ENCODE data around the gene FAT1. TPM values are rescaled to one million over a fixed set of nuclear protein-coding genes. Genes with fewer than 3 reads are reported as not detected.

Gene FAT1
- total RNA-seq, 2 experiments from 2014 or later, result under 0.01 to 0.08 TPM

DNA sequence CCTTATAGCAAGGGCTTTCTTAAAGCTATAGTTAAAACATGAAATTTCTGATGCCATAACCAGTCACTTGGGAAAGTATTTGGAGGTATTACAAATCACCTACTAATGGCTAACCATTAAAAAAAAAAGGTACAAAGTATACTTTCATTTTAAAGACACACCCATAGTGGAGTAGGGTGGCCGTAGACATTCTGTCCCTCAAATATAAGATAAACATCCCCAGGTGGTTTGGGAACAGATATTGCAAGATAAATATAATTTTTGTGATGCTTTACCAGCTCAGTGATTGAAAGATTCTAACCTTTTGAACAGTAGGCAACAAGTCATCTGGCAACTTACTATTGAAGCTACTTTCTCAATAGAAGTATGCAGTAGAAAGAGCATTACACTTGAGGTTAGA, 6.2 kb upstream of the FAT1 start:
- H3K36me3 ChIP-seq (ENCODE audit: insufficient read depth, low read length), result no peaks in the 10 kb centered on the region
- H2AFZ ChIP-seq (ENCODE audit: low read length), result no peak overlapping the region
- no peaks in the 10 kb centered on the region for H4K20me1 ChIP-seq (ENCODE audit: insufficient read depth, low read length)
- H3K9me2 ChIP-seq (ENCODE audit: insufficient read depth, low read length), result no peaks in the 10 kb centered on the region
- H3K4me2 ChIP-seq (ENCODE audit: low read length), result no peak overlapping the region
- H3K4me3 ChIP-seq (ENCODE audit: low read depth, low read length, poor library complexity, severe bottlenecking), result no peak overlapping the region
- H3K9me3 ChIP-seq (ENCODE audit: low read length), result no peaks in the 10 kb centered on the region
- no peak for DNase-seq (ENCODE audit: low spot score)
- no peak for TF ChIP-seq EZH2phosphoT487 (IDR thresholded peaks at IDR 0.05; ENCODE audit: borderline replicate concordance, low read depth, low read length)
- TF ChIP-seq, protein P1, sequence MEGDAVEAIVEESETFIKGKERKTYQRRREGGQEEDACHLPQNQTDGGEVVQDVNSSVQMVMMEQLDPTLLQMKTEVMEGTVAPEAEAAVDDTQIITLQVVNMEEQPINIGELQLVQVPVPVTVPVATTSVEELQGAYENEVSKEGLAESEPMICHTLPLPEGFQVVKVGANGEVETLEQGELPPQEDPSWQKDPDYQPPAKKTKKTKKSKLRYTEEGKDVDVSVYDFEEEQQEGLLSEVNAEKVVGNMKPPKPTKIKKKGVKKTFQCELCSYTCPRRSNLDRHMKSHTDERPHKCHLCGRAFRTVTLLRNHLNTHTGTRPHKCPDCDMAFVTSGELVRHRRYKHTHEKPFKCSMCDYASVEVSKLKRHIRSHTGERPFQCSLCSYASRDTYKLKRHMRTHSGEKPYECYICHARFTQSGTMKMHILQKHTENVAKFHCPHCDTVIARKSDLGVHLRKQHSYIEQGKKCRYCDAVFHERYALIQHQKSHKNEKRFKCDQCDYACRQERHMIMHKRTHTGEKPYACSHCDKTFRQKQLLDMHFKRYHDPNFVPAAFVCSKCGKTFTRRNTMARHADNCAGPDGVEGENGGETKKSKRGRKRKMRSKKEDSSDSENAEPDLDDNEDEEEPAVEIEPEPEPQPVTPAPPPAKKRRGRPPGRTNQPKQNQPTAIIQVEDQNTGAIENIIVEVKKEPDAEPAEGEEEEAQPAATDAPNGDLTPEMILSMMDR (conservative IDR thresholded peaks at IDR 0.05; ENCODE audit: low read length), result no peak
- intact Hi-C loops (cut with micrococcal nuclease; ENCODE audit: unreplicated experiment), result no loop called here
- H3K79me2 ChIP-seq (ENCODE audit: insufficient read depth, low read depth, low read length), result no peaks in the 10 kb centered on the region
- ChIA-PET CTCF (ENCODE audit: unreplicated experiment) (no interaction called here), POLR2A (interaction anchor here (0.6 kb wide), 1 partner anchor 1343 kb away, joined by 4 read pairs; no protein-coding TSS in a partner anchor)
- no peaks in the 10 kb centered on the region for H3K4me1 ChIP-seq (ENCODE audit: insufficient read depth, low read length, poor library complexity, severe bottlenecking)
- BruUV-seq (replicated peaks), result no TSS peak
- H3K27ac ChIP-seq (ENCODE audit: low read depth, low read length, poor library complexity, severe bottlenecking), result no peak overlapping the region

DNA sequence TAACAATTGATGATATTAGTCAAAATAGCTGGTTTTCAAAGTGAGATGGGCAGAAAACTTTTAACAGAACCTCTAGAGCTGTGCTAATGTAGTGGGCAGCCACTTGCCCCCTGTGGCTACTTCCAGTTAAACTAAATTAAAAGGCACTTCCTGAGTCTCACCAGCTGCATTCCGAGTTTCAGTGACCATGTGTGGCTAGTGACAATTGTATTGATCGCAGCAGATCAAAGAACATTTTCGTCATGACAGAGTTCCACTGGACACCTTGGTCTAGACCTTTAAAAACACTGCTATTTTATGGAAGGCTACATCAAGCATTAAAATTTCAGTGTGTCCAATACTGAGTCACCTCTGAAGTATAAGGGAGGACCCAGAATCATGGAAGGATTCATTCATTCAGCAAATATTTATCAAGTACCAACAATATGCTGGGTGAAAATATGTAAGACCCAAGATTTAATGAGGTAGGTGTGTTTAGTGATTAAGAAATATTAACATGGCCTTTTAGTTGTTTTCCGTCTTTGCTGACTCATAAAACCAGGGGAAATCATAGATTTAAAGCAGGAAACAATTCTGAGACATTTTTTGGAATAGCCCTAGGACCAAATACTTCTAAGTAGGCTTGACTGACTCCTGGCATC, 5.1 kb upstream of the FAT1 start:
- Histone ChIP-seq H3K36me3 (ENCODE audit: insufficient read depth, low read length) (no peaks in the 10 kb centered on the region), H3K9me2 (ENCODE audit: insufficient read depth, low read length) (no peaks in the 10 kb centered on the region), H3K4me3 (ENCODE audit: low read depth, low read length, poor library complexity, severe bottlenecking) (no peak overlapping the region), H2AFZ (ENCODE audit: low read length) (no peak overlapping the region), H3K9me3 (ENCODE audit: low read length) (no peaks in the 10 kb centered on the region), H3K4me2 (ENCODE audit: low read length) (no peak overlapping the region), H4K20me1 (ENCODE audit: insufficient read depth, low read length) (no peaks in the 10 kb centered on the region), H3K79me2 (ENCODE audit: insufficient read depth, low read depth, low read length) (no peaks in the 10 kb centered on the region), H3K27ac (ENCODE audit: low read depth, low read length, poor library complexity, severe bottlenecking) (no peak overlapping the region), H3K4me1 (ENCODE audit: insufficient read depth, low read length, poor library complexity, severe bottlenecking) (no peaks in the 10 kb centered on the region)
- CTCF ChIA-PET (ENCODE audit: unreplicated experiment), result no interaction called here
- no peak for DNase-seq (ENCODE audit: low spot score)
- POLR2A ChIA-PET, result interaction anchor here (0.6 kb wide), 1 partner anchor 403 kb away, joined by 3 read pairs; no protein-coding TSS in a partner anchor
- intact Hi-C loops (cut with micrococcal nuclease; ENCODE audit: unreplicated experiment), result no loop called here
- BruUV-seq (replicated peaks), result no TSS peak
- TF ChIP-seq, protein P1 (conservative IDR thresholded peaks at IDR 0.05; ENCODE audit: low read length), result no peak
- TF ChIP-seq EZH2phosphoT487 (IDR thresholded peaks at IDR 0.05; ENCODE audit: borderline replicate concordance, low read depth, low read length), result no peak

DNA sequence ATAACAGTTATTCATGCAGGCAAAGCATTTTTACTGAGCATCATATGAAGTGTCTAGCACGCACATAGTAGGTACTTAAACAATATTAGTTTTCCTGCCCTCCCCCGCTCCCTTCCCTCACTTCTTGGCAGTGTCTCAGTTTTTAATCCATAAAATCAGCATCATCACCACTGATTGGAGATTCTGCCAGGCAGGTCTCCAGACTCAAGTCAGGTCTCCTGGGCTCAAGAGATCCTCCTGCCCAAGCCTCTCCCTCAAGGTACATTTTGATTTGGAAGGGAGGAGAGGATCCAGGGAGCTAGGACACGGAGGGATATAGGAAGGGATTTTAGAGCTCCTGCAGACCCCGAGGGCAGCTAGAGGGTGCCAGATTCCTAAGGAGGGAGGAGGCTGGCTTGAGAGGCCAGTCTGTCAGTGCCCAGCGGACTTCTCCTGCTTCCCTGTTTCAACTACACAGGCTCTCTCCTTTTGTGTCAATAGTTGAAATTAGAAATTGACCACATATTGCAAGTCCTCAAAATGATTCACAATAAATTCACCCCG, 4.4 kb upstream of the FAT1 start:
- Histone ChIP-seq H3K36me3 (ENCODE audit: insufficient read depth, low read length) (no peaks in the 10 kb centered on the region), H2AFZ (ENCODE audit: low read length) (no peak overlapping the region), H4K20me1 (ENCODE audit: insufficient read depth, low read length) (no peaks in the 10 kb centered on the region), H3K79me2 (ENCODE audit: insufficient read depth, low read depth, low read length) (no peaks in the 10 kb centered on the region), H3K4me1 (ENCODE audit: insufficient read depth, low read length, poor library complexity, severe bottlenecking) (no peaks in the 10 kb centered on the region), H3K27ac (ENCODE audit: low read depth, low read length, poor library complexity, severe bottlenecking) (no peak overlapping the region), H3K9me3 (ENCODE audit: low read length) (no peaks in the 10 kb centered on the region), H3K9me2 (ENCODE audit: insufficient read depth, low read length) (no peaks in the 10 kb centered on the region), H3K4me3 (ENCODE audit: low read depth, low read length, poor library complexity, severe bottlenecking) (no peak overlapping the region), H3K4me2 (ENCODE audit: low read length) (no peak overlapping the region)
- no peak for DNase-seq (ENCODE audit: low spot score)
- TF ChIP-seq EZH2phosphoT487 (IDR thresholded peaks at IDR 0.05; ENCODE audit: borderline replicate concordance, low read depth, low read length), result no peak
- TF ChIP-seq, protein P1 (conservative IDR thresholded peaks at IDR 0.05; ENCODE audit: low read length), result no peak
- ChIA-PET CTCF (ENCODE audit: unreplicated experiment) (no interaction called here), POLR2A (no interaction called here)
- BruUV-seq (replicated peaks), result no TSS peak
- intact Hi-C loops (cut with micrococcal nuclease; ENCODE audit: unreplicated experiment), result no loop called here

All from OCI-LY7 (cell line).